WERI-Rb-1 (cell line): ENCODE results near the gene ZNF865.

Experiments
- DNase-seq: peaks from one replicate; pipeline ENCODE4 v3.0.0-alpha.2; 2020
- H3K27ac ChIP-seq: fragments of 250-450 bp; sonication (Bioruptor Pico); 2 replicates; pipeline ENCODE4 v1.5.1; 2020; ENCODE audit warnings: mild to moderate bottlenecking, moderate library complexity
- H3K27me3 ChIP-seq: fragments of 250-450 bp; sonication (Bioruptor Pico); 2 replicates; pipeline ENCODE4 v1.5.1; 2021; ENCODE audit warnings: mild to moderate bottlenecking, low read depth, moderate library complexity; ENCODE audit not compliant: insufficient read depth, severe bottlenecking
- H3K36me3 ChIP-seq: fragments of 250-450 bp; sonication (Bioruptor Pico); 2 replicates; pipeline ENCODE4 v1.5.1; 2020; ENCODE audit warnings: mild to moderate bottlenecking, moderate library complexity
- H3K4me3 ChIP-seq: 2 replicates; pipeline ENCODE4 v1.5.1; 2011; ENCODE audit warnings: low read depth, mild to moderate bottlenecking, control low read depth, low read length
- H3K9me3 ChIP-seq: fragments of 250-450 bp; sonication (Bioruptor Pico); 2 replicates; pipeline ENCODE4 v1.5.1; 2021; ENCODE audit warnings: mild to moderate bottlenecking, moderate library complexity; ENCODE audit not compliant: severe bottlenecking
- TF ChIP-seq, protein P1 (sequence below): IDR thresholded peaks from 2 replicates; pipeline ENCODE4 v1.5.1; 2011; ENCODE audit warnings: low read depth, mild to moderate bottlenecking, control low read depth, inconsistent platforms, low read length

The ZNF865 gene

DNA sequence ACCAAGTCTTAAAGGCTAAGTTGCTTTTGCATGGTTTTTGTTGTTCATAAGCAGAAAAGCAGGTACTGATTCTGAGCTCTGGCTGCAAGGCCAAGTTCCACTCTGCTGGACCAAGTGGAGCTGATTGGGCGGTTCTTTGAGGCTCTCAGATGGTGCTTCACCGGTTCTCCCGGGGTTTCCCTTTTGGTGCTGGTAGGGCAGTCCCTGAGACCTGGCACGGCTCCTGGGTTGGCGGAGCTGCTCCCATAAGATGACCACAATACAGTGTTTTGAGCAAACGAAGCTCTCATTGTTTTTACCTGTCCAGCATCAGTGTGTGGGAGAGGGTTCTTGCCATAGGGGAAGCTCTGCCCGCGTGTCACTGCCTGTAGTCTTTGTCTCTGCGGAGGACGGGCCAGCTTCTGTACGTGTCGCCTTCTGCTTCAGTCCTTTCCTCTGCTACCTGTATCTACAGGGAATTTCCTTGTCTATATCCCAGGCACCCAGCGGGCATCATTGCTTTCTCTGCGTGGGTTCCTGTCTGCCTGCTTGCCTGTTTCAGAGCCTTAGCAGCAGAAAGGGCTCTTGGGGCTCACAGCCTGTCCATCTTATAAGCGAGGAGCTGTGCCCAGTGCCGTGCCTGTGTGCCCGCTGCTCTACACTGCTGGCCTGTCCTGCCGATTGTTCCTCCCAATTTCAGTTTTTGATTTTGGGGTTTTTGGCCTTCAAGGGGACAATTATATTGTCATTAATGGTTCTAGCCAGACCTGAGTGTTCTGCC, 51.7 kb downstream of the ZNF865 start:
- H3K36me3 ChIP-seq, result peaks cover 68% of the 10 kb centered on the region
- H3K9me3 ChIP-seq, result no peaks in the 10 kb centered on the region
- no peak overlapping the region for H3K4me3 ChIP-seq
- TF ChIP-seq, protein P1, sequence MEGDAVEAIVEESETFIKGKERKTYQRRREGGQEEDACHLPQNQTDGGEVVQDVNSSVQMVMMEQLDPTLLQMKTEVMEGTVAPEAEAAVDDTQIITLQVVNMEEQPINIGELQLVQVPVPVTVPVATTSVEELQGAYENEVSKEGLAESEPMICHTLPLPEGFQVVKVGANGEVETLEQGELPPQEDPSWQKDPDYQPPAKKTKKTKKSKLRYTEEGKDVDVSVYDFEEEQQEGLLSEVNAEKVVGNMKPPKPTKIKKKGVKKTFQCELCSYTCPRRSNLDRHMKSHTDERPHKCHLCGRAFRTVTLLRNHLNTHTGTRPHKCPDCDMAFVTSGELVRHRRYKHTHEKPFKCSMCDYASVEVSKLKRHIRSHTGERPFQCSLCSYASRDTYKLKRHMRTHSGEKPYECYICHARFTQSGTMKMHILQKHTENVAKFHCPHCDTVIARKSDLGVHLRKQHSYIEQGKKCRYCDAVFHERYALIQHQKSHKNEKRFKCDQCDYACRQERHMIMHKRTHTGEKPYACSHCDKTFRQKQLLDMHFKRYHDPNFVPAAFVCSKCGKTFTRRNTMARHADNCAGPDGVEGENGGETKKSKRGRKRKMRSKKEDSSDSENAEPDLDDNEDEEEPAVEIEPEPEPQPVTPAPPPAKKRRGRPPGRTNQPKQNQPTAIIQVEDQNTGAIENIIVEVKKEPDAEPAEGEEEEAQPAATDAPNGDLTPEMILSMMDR, result no peak
- no peak for DNase-seq
- no peaks in the 10 kb centered on the region for H3K27me3 ChIP-seq
- no peak overlapping the region for H3K27ac ChIP-seq

DNA sequence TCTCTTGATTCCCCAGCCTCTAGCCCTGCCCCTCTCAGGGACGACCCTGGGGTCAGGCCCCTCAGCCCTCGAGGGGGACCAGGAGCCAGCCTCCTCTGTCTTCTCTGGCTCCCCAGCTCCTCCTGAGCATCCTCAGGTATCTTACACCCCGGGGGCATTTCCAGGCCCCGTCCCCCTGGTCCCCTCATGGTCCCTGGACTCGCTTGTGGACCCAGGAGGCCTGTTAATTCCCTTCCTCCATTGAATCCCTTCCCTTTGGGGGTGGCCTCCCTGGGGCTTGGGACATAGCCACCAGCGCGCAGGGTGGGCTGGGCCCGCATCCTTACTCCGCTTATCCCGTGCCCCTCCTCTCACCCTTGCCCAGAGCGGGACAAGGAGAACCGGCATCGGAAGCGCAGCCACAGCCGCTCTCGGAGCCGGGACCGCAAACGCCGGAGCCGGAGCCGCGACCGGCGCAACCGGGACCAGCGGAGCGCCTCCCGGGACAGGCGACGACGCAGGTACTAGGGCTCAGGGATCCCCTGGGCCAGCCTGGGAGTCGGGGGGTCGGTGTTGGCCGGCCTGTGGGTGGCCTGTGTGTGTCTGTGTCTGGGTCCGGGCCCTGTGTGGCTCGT, 53.5 kb downstream of the ZNF865 start:
- H3K36me3 ChIP-seq, result peaks cover 78% of the 10 kb centered on the region
- H3K4me3 ChIP-seq, result no peak overlapping the region
- TF ChIP-seq, protein P1, result no peak
- no peaks in the 10 kb centered on the region for H3K9me3 ChIP-seq
- H3K27me3 ChIP-seq, result no peaks in the 10 kb centered on the region
- no peak for DNase-seq
- H3K27ac ChIP-seq, result no peak overlapping the region

DNA sequence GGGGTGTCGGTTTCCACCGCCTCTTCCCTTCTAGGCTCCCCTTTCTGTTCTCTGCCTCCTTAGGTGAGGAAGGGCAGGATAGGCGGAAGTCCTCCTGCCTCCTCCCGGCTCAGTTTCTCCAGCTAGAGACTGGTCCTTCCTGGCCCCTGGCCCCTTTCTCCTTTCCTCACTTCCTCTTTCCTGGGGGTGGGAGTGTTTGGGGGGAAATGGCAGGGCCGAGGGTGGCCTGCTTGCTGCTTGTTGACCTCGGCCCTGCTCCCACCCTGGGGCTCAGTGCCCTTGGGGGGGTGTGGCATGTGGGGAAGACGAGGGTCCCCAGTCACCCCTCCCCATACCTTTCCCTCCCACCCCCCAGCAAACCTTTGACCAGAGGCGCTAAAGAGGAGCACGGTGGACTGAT, 54.4 kb downstream of the ZNF865 start:
- no peaks in the 10 kb centered on the region for H3K27me3 ChIP-seq
- no peak for DNase-seq
- H3K27ac ChIP-seq, result no peak overlapping the region
- no peaks in the 10 kb centered on the region for H3K9me3 ChIP-seq
- TF ChIP-seq, protein P1, result no peak
- H3K4me3 ChIP-seq, result no peak overlapping the region
- H3K36me3 ChIP-seq, result peaks cover 87% of the 10 kb centered on the region

DNA sequence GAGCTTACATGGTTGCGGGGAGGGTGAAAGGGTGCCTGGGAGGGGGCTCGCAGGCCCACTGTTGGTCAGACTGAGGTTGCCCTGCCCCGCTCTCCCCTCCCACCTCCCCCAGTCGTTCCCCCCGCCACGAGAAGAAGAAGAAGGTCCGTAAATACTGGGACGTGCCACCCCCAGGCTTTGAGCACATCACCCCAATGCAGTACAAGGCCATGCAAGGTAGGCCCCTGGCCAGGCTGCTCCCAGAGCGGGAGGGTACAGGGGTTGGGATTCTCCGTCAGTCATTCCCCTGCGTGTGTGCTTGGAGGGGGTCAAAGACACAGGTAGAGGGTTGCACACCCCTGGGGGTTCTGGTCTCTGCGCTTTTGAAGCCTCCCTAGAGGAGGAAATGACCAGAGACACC, 55.0 kb downstream of the ZNF865 start:
- no peak for DNase-seq
- TF ChIP-seq, protein P1, result no peak
- H3K36me3 ChIP-seq, result peaks cover 84% of the 10 kb centered on the region

DNA sequence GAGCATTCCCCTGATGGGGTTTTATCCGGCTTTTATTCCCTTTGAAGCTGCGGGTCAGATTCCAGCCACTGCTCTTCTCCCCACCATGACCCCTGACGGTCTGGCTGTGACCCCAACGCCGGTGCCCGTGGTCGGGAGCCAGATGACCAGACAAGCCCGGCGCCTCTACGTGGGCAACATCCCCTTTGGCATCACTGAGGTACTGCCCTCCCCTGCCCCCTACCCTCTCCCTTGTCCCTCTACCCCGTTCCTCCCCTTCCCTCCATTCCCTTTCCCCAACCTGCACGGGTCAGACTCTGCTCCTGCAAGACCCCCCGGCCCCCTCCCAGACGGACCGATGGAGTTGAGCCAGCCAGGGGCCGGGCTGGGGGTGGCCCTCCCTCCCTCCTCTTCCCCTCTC, 55.5 kb downstream of the ZNF865 start:
- Histone ChIP-seq H3K27ac (no peak overlapping the region), H3K27me3 (no peaks in the 10 kb centered on the region), H3K4me3 (no peak overlapping the region), H3K9me3 (no peaks in the 10 kb centered on the region), H3K36me3 (peaks cover 84% of the 10 kb centered on the region)
- no peak for DNase-seq
- TF ChIP-seq, protein P1, result no peak

More for the DNA sequence above, 55.0 kb downstream of the ZNF865 start:
- Histone ChIP-seq H3K9me3 (no peaks in the 10 kb centered on the region), H3K4me3 (no peak overlapping the region), H3K27ac (no peak overlapping the region), H3K27me3 (no peaks in the 10 kb centered on the region)
